ENCODE measurements around the gene ARHGAP23.
"Not testable (repeated sequence)": the region's sequence is repeated elsewhere in the genome, so short reads cannot be mapped to it uniquely, and the experiment has no call there.

The ARHGAP23 gene

GRCh38 chr17:38512473-38513058 is 84.3 kb downstream of the ARHGAP23 start:
- DNase-seq (ENCODE audit: low read depth in 2 of 2) = no peak

GRCh38 chr17:38526526-38526925 is 98.3 kb downstream of the ARHGAP23 start:
- DNase-seq (ENCODE audit: low read depth in 2 of 2) = not testable (repeated sequence)

- not testable (repeated sequence) for DNase-seq (ENCODE audit: low read depth in 2 of 2)
Measured at GRCh38 chr17:38528141-38528540, 99.9 kb downstream of the ARHGAP23 start.

GRCh38 chr17:38530856-38531255 is 102.6 kb downstream of the ARHGAP23 start:
- not testable (repeated sequence) for DNase-seq (ENCODE audit: low read depth in 2 of 2)

- DNase-seq (ENCODE audit: low read depth in 2 of 2) = not testable (repeated sequence)
Measured at GRCh38 chr17:38531761-38532160, 103.5 kb downstream of the ARHGAP23 start.

GRCh38 chr17:38532451-38532850 is 104.2 kb downstream of the ARHGAP23 start:
- DNase-seq (ENCODE audit: low read depth in 2 of 2) = no peak

- DNase-seq (ENCODE audit: low read depth in 2 of 2) = no peak
Measured at GRCh38 chr17:38533241-38533640, 105.0 kb downstream of the ARHGAP23 start.

GRCh38 chr17:38533866-38534497 is 105.7 kb downstream of the ARHGAP23 start:
- no peak for DNase-seq (ENCODE audit: low read depth in 2 of 2)

GRCh38 chr17:38534498-38534885 is 106.2 kb downstream of the ARHGAP23 start:
- no peak for DNase-seq (ENCODE audit: low read depth in 2 of 2)

- DNase-seq (ENCODE audit: low read depth in 2 of 2) = no peak
Measured at GRCh38 chr17:38535886-38536285, 107.6 kb downstream of the ARHGAP23 start.

- no peak for DNase-seq (ENCODE audit: low read depth in 2 of 2)
Measured at GRCh38 chr17:38536661-38537060, 108.4 kb downstream of the ARHGAP23 start.

GRCh38 chr17:38538906-38539305 is 110.6 kb downstream of the ARHGAP23 start:
- no peak for DNase-seq (ENCODE audit: low read depth in 2 of 2)

GRCh38 chr17:38539386-38539785 is 111.1 kb downstream of the ARHGAP23 start:
- no peak for DNase-seq (ENCODE audit: low read depth in 2 of 2)

GRCh38 chr17:38540514-38541045 is 112.3 kb downstream of the ARHGAP23 start:
- DNase-seq (ENCODE audit: low read depth in 2 of 2) = no peak

GRCh38 chr17:38541281-38541680 is 113.0 kb downstream of the ARHGAP23 start:
- DNase-seq (ENCODE audit: low read depth in 2 of 2) = no peak

- DNase-seq (ENCODE audit: low read depth in 2 of 2) = no peak
Measured at GRCh38 chr17:38542286-38542685, 114.0 kb downstream of the ARHGAP23 start.

- no peak for DNase-seq (ENCODE audit: low read depth in 2 of 2)
Measured at GRCh38 chr17:38543403-38544174, 115.3 kb downstream of the ARHGAP23 start.

- DNase-seq (ENCODE audit: low read depth in 2 of 2) = no peak
Measured at GRCh38 chr17:38544175-38544838, 116.0 kb downstream of the ARHGAP23 start.

- DNase-seq (ENCODE audit: low read depth in 2 of 2) = no peak
Measured at GRCh38 chr17:38544839-38545209, 116.6 kb downstream of the ARHGAP23 start.

GRCh38 chr17:38545531-38546225 is 117.4 kb downstream of the ARHGAP23 start:
- DNase-seq (ENCODE audit: low read depth in 2 of 2) = no peak

GRCh38 chr17:38546396-38546795 is 118.1 kb downstream of the ARHGAP23 start:
- DNase-seq (ENCODE audit: low read depth in 2 of 2) = no peak

- DNase-seq (ENCODE audit: low read depth in 2 of 2) = no peak
Measured at GRCh38 chr17:38547444-38547843, 119.2 kb downstream of the ARHGAP23 start.

All from activated CD8-positive, alpha-beta memory T cell treated with anti-CD3 and anti-CD28 coated beads for 4 hours (primary cell).